Fibroblast of villous mesenchyme (primary cell): ENCODE measurements around the gene SYVN1. TPM values are rescaled to one million over a fixed set of nuclear protein-coding genes. Genes with fewer than 3 reads are reported as not detected.

Experiments used
- DNase-seq: peaks from one replicate; pipeline ENCODE4 v3.0.0-alpha.2; 2010; ENCODE audit warnings: low read depth
- H3K4me3 ChIP-seq: 2 replicates; pipeline ENCODE4 v1.5.1; 2011; ENCODE audit warnings: low read depth, mild to moderate bottlenecking, low read length
- total RNA-seq: library from RNA; depleted of rRNA; stranded (reverse); fragments of >200 nt; gene quantifications from 2 replicates; pipeline ENCODE4 v1.2.3, GENCODE V29; 2012
- TF ChIP-seq, protein P1 (sequence below): IDR thresholded peaks from 2 replicates; pipeline ENCODE4 v1.5.1; 2012; ENCODE audit warnings: low read depth, mild to moderate bottlenecking, low read length; ENCODE audit not compliant: insufficient read depth

SYVN1 gene
- total RNA-seq, 1 donor = 13.0 TPM

GRCh38 chr11:65115361-65116082, 18.8 kb downstream of the SYVN1 start:
- TF ChIP-seq, protein P1, sequence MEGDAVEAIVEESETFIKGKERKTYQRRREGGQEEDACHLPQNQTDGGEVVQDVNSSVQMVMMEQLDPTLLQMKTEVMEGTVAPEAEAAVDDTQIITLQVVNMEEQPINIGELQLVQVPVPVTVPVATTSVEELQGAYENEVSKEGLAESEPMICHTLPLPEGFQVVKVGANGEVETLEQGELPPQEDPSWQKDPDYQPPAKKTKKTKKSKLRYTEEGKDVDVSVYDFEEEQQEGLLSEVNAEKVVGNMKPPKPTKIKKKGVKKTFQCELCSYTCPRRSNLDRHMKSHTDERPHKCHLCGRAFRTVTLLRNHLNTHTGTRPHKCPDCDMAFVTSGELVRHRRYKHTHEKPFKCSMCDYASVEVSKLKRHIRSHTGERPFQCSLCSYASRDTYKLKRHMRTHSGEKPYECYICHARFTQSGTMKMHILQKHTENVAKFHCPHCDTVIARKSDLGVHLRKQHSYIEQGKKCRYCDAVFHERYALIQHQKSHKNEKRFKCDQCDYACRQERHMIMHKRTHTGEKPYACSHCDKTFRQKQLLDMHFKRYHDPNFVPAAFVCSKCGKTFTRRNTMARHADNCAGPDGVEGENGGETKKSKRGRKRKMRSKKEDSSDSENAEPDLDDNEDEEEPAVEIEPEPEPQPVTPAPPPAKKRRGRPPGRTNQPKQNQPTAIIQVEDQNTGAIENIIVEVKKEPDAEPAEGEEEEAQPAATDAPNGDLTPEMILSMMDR = no peak
- H3K4me3 ChIP-seq = no peak overlapping the region
- no peak for DNase-seq

- no peak for DNase-seq
- TF ChIP-seq, protein P1 = no peak
- no peak overlapping the region for H3K4me3 ChIP-seq
Observed at GRCh38 chr11:65114538-65115171, 19.7 kb downstream of the SYVN1 start.

- TF ChIP-seq, protein P1 = no peak
- H3K4me3 ChIP-seq = no peak overlapping the region
- DNase-seq = no peak
Observed at GRCh38 chr11:65113839-65114238, 20.5 kb downstream of the SYVN1 start.

DNA sequence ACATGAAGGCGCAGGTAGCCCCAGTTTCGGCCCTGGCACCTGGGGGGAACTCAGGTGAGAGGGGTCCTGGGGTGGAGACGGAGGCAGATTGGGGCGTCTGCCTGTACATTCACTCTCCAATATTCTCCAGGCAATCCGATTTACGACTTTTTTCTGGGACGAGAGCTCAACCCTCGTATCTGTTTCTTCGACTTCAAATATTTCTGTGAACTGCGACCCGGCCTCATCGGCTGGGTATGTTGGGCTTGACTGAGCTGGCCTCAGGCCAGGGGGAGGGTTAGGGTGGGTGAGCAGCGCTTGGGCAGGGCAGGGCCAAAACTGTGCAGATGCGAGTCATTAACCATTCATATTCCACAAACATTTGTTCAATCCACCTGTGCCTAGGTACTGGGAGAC, 21.0 kb downstream of the SYVN1 start:
- H3K4me3 ChIP-seq = peak overlapping the region; percentile 69
- TF ChIP-seq, protein P1 = no peak
- peak; percentile 28 for DNase-seq

DNA sequence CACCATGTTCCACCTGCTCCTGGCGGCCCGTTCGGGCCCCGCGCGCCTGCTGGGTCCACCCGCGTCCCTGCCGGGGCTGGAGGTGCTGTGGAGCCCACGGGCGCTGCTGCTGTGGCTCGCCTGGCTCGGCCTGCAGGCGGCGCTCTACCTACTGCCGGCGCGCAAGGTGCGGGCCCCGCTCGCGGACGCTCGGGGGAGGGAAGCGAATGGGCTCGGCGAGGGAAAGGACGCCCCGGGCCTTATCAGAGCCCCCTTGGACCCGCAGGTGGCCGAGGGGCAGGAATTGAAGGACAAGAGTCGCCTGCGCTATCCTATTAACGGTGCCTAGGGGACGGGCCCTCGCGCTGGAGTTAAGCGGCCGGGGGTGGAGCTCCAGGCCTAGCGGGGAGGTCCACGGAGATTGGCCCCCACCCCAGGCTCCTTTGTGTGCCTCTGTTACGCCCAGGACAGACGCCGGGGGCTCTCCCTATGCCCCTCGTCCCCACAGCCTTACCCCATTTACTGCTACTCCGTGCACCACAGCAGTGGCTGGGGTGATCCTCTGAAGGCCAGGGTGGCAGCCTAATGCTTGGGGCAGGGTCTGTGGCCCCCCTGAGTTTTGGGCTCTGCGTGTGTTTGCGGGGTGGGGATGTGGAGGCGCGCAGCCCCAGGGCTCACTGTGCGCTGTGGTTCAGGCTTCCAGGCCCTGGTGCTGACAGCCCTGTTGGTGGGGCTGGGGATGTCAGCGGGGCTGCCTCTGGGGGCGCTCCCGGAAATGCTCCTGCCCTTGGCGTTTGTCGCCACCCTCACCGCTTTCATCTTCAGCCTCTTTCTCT, 21.6 kb downstream of the SYVN1 start:
- DNase-seq = peak; percentile 43
- TF ChIP-seq, protein P1 = peak; percentile 78
- peak overlapping the region; percentile 69 for H3K4me3 ChIP-seq

GRCh38 chr11:65111744-65112545, 22.4 kb downstream of the SYVN1 start, which contains the start of gene TM7SF2:
Gene TM7SF2, plus strand, starts transcription at chr11:65111872. Its CDS starts 144 bp downstream, at chr11:65112016.
- TF ChIP-seq, protein P1 = no peak
- peak within 1 kb of the TSS; percentile 69 for H3K4me3 ChIP-seq
- peak; percentile 94 for DNase-seq
